ENCODE measurements around the gene DOP1A. TPM values are rescaled to one million over a fixed set of nuclear protein-coding genes. Genes with fewer than 3 reads are reported as not detected.

The DOP1A gene
- total RNA-seq, 4 donors from 2014 or later: 30.6 to 43.5 (median 37.9) TPM

- H3K9me3 ChIP-seq: no peaks in the 10 kb centered on the region
- H3K36me3 ChIP-seq: peaks cover 0 to 27% (median 3%) of the 10 kb centered on the region in 3 donors
- 0% methylated on average over 4 of the region's 4 CpGs for WGBS, 2 donors
- H3K27ac ChIP-seq: peak overlapping the region; percentile 61 to 92 (median 83)
- DNase-seq (ENCODE audit: low spot score in 2 of 2): no peak
- no peaks in the 10 kb centered on the region for H3K27me3 ChIP-seq
- H3K4me3 ChIP-seq: peak overlapping the region; percentile 79 to 99 (median 85)
- peaks cover 0 to 26% (median 4%) of the 10 kb centered on the region in 4 donors for H3K4me1 ChIP-seq
- no peak for TF ChIP-seq POLR2A (IDR thresholded peaks at IDR 0.05)
- TF ChIP-seq EP300 (IDR thresholded peaks at IDR 0.05): no peak
- TF ChIP-seq CTCF (IDR thresholded peaks at IDR 0.05): no peak
Measured at GRCh38 chr6:83192456-83192855, 125.0 kb downstream of the DOP1A start.

DNA sequence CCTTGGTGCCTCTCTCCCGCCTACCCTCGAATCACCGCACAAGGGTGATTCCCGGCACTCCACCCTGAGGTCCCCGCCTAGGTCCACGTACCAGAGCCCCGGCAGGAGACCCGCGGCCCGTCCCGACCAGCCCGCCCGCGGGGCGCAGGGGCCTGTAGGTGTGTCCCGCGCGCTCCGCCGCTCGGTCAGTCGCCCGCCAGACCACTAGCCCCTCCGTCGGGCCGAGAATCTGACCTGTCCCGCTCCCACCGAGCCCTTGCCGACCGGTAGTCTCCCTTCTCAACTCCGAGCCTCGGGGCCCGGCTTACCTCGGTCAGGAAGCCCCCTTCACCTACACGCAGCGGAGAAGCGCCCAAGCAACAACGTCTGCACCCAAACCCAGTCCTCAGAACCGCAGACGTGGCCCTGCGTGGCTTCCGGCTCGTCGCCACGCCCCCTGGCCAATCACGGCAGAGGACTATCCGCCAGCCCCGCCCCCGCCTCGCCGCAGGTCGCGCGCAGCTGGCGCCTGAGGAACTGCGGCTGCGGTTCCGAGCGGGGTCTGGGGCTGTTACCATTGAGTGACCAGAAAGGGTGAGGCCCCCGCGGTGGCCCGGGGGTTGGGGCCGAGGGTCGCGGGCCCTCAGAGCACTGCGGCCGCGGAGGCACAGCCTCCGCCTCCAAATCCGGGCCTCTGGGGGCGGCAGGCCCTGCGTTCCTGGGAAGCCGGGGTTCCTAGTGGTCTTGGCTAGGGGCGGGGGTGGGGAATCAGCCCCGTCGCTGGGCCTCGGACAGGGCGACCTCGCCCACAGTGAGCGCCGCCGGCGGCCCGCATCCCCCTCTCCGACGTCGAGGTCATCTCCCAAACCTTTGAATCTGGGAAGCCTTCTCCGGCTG, 125.6 kb downstream of the DOP1A start, which contains the start of the genes PGM3 and RWDD2A:
Gene PGM3 (minus strand): TSS at position 395 of the 876 bp plus-strand sequence. CDS start 2,253 bp downstream, outside the sequence.
Gene RWDD2A (plus strand): TSS at position 487 of the 876 bp plus-strand sequence. CDS start 1,095 bp downstream, outside the sequence.
- 0% methylated on average over 54 to 72 of the region's 88 CpGs for WGBS, 2 donors
- Histone ChIP-seq H3K4me3 (peak within 1 kb of the TSS; percentile 79 to 99 (median 85)), H3K27me3 (no peaks in the 10 kb centered on the region), H3K9me3 (no peaks in the 10 kb centered on the region), H3K4me1 (peaks cover 0 to 26% (median 4%) of the 10 kb centered on the region in 4 donors), H3K27ac (peak within 1 kb of the TSS; percentile 61 to 92 (median 83)), H3K36me3 (peaks cover 0 to 33% (median 3%) of the 10 kb centered on the region in 3 donors)
- TF ChIP-seq EP300 (IDR thresholded peaks at IDR 0.05): peak in 1 of 2 donors; percentile 90
- peak in 1 of 5 experiments; percentile 10 for TF ChIP-seq CTCF (IDR thresholded peaks at IDR 0.05)
- peak; percentile 70 to 88 for TF ChIP-seq POLR2A (IDR thresholded peaks at IDR 0.05)
- DNase-seq (ENCODE audit: low spot score in 2 of 2): peak; percentile 85 to 86

GRCh38 chr6:83193747-83194566, 126.5 kb downstream of the DOP1A start:
- Histone ChIP-seq H3K4me3 (peak overlapping the region; percentile 79 to 99 (median 85)), H3K27me3 (no peaks in the 10 kb centered on the region), H3K4me1 (peaks cover 0 to 26% (median 4%) of the 10 kb centered on the region in 4 donors), H3K27ac (peak overlapping the region; percentile 61 to 92 (median 83)), H3K36me3 (peaks cover 0 to 29% (median 3%) of the 10 kb centered on the region in 3 donors), H3K9me3 (no peaks in the 10 kb centered on the region)
- peak in 1 of 2 donors; percentile 21 for DNase-seq (ENCODE audit: low spot score in 2 of 2)
- 2 to 3% methylated on average over 37 to 44 of the region's 44 CpGs for WGBS, 2 donors
- TF ChIP-seq CTCF (IDR thresholded peaks at IDR 0.05) (no peak), POLR2A (IDR thresholded peaks at IDR 0.05) (no peak)

GRCh38 chr6:83198486-83199172, 131.2 kb downstream of the DOP1A start:
- no peak overlapping the region for H3K27ac ChIP-seq
- WGBS, 2 donors: 88 to 91% methylated on average over 4 of the region's 4 CpGs
- no peaks in the 10 kb centered on the region for H3K9me3 ChIP-seq
- H3K4me3 ChIP-seq: no peak overlapping the region
- peaks cover 0 to 9% (median 2%) of the 10 kb centered on the region in 4 donors for H3K4me1 ChIP-seq
- no peak for DNase-seq (ENCODE audit: low spot score in 2 of 2)
- H3K27me3 ChIP-seq: no peaks in the 10 kb centered on the region
- no peak for TF ChIP-seq EP300 (IDR thresholded peaks at IDR 0.05)
- TF ChIP-seq CTCF (IDR thresholded peaks at IDR 0.05): no peak
- TF ChIP-seq POLR2A (IDR thresholded peaks at IDR 0.05): no peak
- H3K36me3 ChIP-seq: peaks cover 0 to 29% (median 3%) of the 10 kb centered on the region in 3 donors

Measured in tibial nerve (tissue), 4 donors.